BE2C (cell line): ENCODE results near the gene CLEC17A.
"Not testable (repeated sequence)": the region's sequence is repeated elsewhere in the genome, so short reads cannot be mapped to it uniquely, and the experiment has no call there.

Source experiments
- DNase-seq: peaks from one replicate; pipeline ENCODE4 v3.0.0-alpha.2; 2020
- H3K27me3 ChIP-seq: fragments of 250-450 bp; sonication (Bioruptor Pico); 2 replicates; pipeline ENCODE4 v1.5.1; 2020; ENCODE audit warnings: mild to moderate bottlenecking
- H3K36me3 ChIP-seq: fragments of 250-450 bp; sonication (Bioruptor Pico); 2 replicates; pipeline ENCODE4 v1.5.1; 2020; ENCODE audit warnings: mild to moderate bottlenecking
- H3K4me1 ChIP-seq: fragments of 250-450 bp; sonication (Bioruptor Pico); 2 replicates; pipeline ENCODE4 v1.5.1; 2020
- H3K4me3 ChIP-seq: 2 replicates; pipeline ENCODE4 v1.5.1; 2011; ENCODE audit warnings: low read depth, low read length
- H3K9me3 ChIP-seq: fragments of 250-450 bp; sonication (Bioruptor Pico); 2 replicates; pipeline ENCODE4 v1.5.1; 2020
- TF ChIP-seq, protein P1 (sequence below): IDR thresholded peaks from 2 replicates; pipeline ENCODE4 v1.5.1; 2012; ENCODE audit warnings: mild to moderate bottlenecking, low read depth, low read length

Gene CLEC17A

DNA sequence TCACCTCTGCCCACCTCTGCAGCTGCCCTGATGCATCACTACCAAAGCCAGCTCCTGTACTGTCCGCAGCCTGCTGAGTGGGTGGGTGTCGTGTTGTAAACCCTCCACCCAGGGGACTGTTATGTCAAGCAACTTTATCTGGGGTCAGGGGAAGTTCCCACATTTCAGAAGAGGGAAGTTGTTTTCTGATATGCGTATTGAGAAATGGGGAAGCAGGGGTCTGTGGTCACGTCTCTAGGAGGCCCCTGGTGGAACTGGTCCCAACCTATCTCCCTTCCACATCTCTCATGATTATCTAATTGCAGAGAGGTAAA is 31.2 kb downstream of the CLEC17A start:
- Histone ChIP-seq H3K36me3 (no peaks in the 10 kb centered on the region), H3K27me3 (no peaks in the 10 kb centered on the region), H3K4me1 (no peaks in the 10 kb centered on the region), H3K4me3 (no peak overlapping the region), H3K9me3 (no peaks in the 10 kb centered on the region)
- TF ChIP-seq, protein P1, sequence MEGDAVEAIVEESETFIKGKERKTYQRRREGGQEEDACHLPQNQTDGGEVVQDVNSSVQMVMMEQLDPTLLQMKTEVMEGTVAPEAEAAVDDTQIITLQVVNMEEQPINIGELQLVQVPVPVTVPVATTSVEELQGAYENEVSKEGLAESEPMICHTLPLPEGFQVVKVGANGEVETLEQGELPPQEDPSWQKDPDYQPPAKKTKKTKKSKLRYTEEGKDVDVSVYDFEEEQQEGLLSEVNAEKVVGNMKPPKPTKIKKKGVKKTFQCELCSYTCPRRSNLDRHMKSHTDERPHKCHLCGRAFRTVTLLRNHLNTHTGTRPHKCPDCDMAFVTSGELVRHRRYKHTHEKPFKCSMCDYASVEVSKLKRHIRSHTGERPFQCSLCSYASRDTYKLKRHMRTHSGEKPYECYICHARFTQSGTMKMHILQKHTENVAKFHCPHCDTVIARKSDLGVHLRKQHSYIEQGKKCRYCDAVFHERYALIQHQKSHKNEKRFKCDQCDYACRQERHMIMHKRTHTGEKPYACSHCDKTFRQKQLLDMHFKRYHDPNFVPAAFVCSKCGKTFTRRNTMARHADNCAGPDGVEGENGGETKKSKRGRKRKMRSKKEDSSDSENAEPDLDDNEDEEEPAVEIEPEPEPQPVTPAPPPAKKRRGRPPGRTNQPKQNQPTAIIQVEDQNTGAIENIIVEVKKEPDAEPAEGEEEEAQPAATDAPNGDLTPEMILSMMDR: no peak
- no peak for DNase-seq

DNA sequence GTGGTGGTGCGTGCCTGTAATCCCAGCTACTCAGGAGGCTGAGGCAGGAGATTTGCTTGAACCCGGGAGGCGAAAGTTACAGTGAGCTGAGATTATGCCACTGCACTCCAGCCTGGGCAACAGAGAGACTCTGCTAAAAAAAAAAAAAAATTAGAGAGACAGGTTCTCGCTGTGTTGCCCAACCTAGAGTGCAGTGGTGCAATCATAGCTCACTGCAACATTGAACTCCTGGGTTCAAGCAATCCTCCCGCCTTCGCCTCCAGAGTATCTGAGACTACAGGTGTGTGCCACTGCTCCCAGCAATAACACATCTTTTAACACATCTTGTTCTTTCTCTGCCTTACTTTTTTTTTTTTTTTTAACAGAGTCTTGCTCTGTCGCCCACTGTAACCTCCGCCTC is 32.7 kb downstream of the CLEC17A start:
- Histone ChIP-seq H3K4me3 (no peak overlapping the region), H3K4me1 (no peaks in the 10 kb centered on the region), H3K27me3 (no peaks in the 10 kb centered on the region), H3K36me3 (no peaks in the 10 kb centered on the region), H3K9me3 (no peaks in the 10 kb centered on the region)
- DNase-seq: no peak
- TF ChIP-seq, protein P1: no peak

DNA sequence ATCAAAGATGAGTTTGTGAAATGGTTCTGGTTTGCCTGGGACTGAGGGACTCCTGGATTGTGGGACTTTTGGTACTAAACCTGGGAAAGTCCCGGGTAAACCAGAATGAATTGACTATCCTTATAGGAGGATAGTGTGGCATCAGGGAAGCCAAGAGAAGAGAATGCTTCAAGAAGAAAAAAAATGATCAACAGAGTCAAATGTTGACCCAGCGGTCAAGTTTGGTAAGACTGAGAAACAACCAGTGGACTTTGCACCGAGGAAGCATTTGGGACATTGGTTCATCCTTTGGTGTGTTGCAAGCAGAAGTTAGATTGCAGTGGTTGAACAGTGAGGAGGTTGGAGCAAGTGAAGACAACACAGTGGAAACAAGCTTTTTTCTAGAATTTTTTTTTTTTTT is 33.5 kb downstream of the CLEC17A start:
- Histone ChIP-seq H3K9me3 (no peaks in the 10 kb centered on the region), H3K36me3 (no peaks in the 10 kb centered on the region), H3K4me3 (no peak overlapping the region), H3K27me3 (no peaks in the 10 kb centered on the region), H3K4me1 (no peaks in the 10 kb centered on the region)
- DNase-seq: no peak
- TF ChIP-seq, protein P1: no peak

DNA sequence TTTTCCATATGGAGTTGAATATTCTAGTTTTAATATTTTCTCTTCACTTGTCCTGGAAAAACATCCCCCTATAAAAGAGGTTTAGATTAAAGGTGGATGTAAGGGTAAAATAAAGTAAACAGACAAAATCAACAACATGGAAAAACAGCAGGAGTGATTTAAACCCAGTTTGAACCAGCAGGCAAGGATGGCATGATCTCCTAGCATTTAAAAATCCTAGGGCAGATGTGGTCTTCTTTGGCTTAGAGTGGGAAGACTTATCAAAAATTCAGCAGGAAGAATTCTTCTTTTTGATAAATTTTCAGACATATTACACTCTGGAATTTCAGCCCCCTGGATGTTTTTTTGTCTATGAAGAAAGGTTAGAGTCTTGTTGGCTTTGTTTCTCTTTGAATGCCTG is 36.5 kb downstream of the CLEC17A start:
- no peak overlapping the region for H3K4me3 ChIP-seq
- no peaks in the 10 kb centered on the region for H3K4me1 ChIP-seq
- DNase-seq: no peak
- TF ChIP-seq, protein P1: no peak
- no peaks in the 10 kb centered on the region for H3K9me3 ChIP-seq
- H3K36me3 ChIP-seq: no peaks in the 10 kb centered on the region
- H3K27me3 ChIP-seq: no peaks in the 10 kb centered on the region

DNA sequence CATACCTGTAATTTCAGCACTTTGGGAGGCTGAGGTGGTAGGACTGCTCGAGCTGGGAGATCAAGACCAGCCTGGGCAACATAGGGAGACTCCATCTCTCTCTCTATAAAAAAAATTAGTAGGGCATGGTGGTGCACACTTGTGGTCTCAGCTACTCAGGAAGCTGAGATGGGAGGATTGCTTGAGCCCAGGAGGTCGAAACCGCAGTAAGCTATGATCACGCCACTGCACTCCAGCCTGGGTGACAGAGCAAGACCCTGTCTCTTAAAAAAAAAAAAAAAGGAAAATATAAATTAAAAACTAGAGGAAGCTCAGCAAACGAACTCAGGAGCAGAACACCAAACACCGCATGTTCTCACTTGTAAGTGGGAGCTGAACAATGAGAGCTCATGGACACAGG is 41.6 kb downstream of the CLEC17A start:
- not testable (repeated sequence) for H3K9me3 ChIP-seq, H3K4me3 ChIP-seq, H3K36me3 ChIP-seq, H3K4me1 ChIP-seq, DNase-seq, H3K27me3 ChIP-seq

DNA sequence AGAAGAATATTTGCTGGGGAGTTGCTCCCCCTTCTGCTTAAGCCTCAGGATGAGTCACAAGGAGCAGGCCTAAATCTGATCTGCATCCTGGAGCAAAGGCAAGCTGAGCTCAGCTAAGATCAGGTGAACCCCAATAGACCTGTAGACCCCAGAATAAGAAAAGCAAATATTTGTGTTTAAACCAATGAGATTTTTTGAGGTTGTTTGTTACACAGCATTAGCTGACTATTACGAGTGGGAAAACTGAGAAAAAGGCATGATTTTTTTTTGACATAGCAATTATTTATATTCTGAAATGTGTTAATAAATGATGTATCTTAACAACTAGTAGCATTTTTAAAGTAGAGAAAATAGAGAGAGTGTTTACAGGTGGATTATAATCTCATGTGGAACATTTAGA is 46.7 kb downstream of the CLEC17A start:
- Histone ChIP-seq H3K4me1 (no peaks in the 10 kb centered on the region), H3K27me3 (peaks cover 6% of the 10 kb centered on the region), H3K36me3 (no peaks in the 10 kb centered on the region), H3K4me3 (no peak overlapping the region), H3K9me3 (no peaks in the 10 kb centered on the region)
- TF ChIP-seq, protein P1: no peak
- DNase-seq: no peak

DNA sequence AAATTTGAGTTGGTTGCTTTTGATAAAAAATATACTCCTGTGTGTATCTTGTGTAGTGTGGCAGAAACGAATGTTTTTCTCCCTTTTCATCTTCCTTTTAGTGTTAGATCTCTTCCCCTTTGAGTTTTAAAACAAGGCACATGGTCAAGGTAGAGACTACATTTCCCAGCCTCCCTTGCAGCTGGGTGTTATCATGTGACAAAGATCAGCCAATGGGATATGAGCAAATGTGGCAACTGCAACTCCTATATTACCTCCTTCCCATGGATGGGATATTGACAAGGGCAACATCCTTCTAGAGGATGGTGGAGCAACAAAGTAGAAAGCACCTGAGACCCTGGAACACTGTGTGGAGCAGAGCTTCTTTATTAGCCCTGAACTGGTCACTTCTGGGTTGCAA is 49.4 kb downstream of the CLEC17A start:
- H3K4me1 ChIP-seq: no peaks in the 10 kb centered on the region
- H3K36me3 ChIP-seq: no peaks in the 10 kb centered on the region
- DNase-seq: peak; percentile 40
- TF ChIP-seq, protein P1: no peak
- no peaks in the 10 kb centered on the region for H3K9me3 ChIP-seq
- no peak overlapping the region for H3K4me3 ChIP-seq
- peaks cover 9% of the 10 kb centered on the region for H3K27me3 ChIP-seq
